ENCODE measurements around the gene KCNH1.

GRCh38 chr1:210992837-210993236, 141.1 kb downstream of the KCNH1 start:
- TF ChIP-seq GATA2 (IDR thresholded peaks at IDR 0.05; ENCODE audit: low read depth, low read length) (no peak), GATA3 (IDR thresholded peaks at IDR 0.05; ENCODE audit: low read depth, low read length) (no peak)
